Cerebellar cortex (tissue), 1 donor: ENCODE results near the gene C16orf95.

Source experiments
- DNase-seq: peaks from one replicate; pipeline ENCODE4 v3.0.0-alpha.2; 2015; ENCODE audit warnings: low spot score

C16orf95 gene

DNA sequence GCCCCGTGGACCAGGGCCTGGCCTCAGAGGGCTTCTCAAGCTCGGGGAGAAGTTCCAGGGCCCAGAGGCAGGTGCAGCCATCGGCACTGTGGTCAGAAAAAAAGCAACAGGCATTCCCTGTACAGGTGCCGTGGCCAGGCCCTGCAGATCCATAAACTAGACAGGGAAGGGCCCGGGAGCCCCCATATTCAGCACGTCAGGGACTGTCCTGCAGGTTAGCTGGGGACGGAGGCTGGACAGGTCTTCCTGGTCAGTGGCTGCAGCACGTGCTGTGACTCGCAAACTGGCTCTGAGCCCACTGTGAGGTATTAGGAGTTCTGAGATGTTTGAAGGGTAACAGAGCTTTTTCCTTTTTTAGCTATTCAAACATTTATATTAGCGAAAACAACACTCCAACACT lies 15.0 kb upstream of the C16orf95 start:
- DNase-seq, result peak; percentile 44

DNA sequence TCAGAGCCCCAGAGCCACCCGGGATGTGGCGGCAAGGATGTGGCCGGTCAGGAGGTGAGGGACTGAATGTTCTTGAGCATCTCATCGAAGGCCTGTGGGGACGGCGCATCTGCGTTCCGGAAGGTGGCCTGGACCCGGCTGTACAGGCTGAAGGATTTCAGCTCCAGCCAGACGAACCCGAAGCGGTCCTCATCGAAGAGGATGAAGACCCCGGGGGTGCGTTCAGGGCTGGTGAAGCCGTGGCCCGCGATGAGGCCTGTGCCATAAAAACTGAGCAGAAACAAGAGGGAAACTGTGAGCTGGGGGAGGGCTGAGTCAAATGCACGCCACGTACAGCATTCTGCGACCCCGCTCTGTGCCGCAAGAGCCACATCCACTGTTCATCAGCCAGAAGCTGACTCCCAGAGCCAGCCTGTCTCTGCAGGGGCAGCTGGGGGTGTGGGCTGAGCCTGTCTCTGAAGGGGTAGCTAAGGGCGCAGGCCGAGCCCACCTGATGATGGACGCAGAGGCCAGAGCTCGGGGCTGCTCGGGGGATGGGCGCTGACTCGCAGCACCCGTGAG lies 14.1 kb upstream of the C16orf95 start:
- peak; percentile 2 for DNase-seq

DNA sequence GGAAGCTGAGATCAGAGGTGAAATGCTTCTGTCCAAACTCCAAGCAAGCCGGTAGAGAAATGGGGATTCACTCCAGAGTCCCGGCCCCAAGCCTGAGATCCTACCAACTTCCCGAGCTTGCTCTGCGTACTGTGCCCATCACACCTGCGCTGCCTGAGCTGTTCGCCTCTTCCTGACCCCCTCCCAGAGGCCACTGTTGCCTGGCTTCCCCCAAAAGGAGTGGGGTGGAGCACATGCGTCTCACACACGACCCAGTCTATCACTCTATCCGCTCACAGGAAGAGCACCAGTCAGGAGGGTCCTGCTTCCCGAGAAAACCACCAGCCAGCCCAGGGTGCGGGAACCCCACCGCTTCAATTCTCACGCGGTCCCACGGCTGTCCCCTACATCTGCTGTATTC lies 13.5 kb upstream of the C16orf95 start:
- DNase-seq, result no peak

DNA sequence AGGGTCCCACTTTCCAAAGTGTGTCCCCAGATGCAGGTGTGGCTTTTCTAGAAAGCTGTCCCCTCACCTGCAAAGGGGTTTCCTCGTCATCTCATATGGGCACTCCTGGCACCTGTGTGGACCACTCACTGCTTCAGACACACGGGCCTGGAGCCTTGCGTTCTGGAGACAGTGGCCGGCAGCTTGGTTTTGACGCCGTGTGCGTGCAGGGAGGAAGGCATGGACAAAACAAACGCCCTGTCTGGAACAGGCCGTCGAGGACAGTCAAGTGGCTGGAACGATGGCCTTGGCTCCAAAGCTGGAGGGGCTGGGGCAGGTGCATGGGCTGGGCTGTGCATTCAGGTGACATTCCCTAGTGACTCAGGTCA lies 13.0 kb upstream of the C16orf95 start:
- no peak for DNase-seq

DNA sequence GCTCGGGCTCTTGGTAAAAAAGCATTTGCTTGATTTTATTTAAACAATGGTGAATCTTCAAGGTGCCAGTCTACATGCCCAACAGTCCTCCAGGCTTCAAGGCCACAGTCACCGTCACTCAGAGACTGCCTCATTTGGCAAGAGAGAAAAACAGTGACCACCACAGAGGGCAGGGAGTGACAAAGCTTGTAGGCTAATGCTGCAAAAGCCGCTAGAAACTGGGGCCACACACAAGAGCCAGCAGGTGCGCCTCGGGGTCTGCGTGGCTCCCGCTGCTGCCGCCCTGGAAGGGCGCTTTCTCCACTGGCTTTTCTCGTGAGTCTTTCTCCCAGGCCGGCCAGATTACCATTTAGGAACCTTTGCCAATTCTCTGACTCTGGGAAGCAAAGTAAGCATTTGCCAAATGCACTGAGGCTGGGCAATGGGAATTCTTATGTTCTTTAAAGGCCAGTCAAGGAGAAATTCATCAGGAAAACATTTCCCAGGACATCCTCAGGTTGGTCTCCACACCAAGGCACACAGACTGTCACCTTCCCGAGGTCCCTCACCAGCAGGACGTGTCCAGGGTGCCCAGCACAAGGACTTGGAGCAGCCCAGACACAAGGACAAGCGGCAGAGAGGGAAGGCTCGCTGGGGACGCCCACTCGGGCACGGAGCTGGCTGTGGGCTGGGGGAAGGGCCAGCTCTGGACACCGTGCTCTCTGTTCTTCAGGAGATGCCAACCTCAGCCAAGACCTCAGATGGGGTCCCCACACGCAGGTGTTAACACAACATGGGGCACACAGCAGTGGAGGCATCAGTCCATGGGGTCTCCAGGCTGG lies 12.5 kb upstream of the C16orf95 start:
- peak; percentile 56 for DNase-seq

DNA sequence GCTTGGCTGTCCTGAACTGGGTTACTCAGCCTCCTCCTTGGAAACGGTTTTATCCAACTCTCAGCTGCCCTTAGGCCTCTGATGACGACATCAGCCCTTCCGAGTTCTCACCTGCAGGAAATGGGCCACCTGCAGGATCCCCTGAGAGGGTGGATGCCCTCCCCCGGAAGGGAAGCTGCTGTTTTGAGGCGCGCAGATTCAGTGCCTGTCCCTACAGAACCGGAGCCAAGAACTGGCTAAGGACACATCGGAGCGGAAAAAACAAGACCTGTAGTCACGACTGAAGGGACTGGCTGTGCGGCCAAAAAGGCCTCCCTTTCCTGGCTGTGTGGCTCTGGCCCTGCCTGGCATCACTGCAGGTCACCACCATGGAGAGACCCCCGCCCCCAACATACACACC lies 11.7 kb upstream of the C16orf95 start:
- peak; percentile 86 for DNase-seq

DNA sequence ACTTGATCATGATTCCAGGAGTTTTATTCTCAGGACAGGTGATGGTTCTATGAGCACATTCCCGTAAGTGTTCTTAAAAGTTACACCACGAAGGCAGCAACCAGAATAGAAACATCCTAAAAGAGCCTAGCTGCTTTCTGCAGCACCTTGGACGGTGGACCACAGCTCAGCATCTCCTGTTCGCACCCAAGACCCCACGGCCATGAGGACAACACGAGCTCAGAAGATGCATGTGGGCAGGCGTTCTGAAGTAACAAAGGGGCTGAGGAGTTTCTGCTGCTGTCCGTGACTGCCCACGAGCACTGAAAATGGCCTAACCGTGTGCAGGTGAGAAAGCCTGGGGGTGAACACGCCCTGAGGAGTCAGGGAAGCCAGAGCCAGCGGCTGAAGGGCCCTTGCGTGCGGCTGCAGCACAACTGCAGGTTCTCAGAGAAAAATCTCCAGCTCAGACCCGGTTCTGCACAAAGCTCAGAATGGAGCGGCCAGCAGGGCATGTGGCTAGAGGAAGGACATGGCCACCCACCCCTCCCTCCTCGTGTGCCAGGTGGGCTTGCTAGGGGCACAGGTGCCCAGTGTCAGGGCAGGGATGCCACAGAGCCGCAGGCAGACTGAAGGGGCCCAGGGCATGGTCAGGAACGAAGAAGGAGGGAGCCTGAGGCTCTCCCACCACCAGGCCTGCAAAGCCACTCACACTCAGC lies 10.8 kb upstream of the C16orf95 start:
- DNase-seq, result no peak

DNA sequence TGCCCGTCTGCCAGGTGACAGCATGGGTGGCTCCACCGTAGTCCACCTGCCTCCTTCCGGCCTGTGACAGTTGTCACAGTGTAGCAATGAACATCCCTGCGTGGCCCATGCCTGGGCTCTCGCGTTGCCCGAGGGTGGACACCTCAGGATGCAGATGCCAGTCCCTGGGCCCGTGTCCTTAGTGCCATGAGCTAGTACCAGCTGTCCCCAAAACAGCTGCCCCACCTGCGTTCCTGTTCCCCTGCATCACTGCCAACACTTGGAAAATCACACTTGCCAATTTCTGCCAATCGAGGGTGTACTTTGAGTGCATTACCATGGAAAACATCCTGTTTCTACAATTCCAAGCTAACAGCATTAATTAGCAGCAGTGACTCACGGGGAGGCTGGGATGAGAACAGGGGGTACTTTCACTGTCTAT lies 9.0 kb upstream of the C16orf95 start:
- DNase-seq, result no peak

DNA sequence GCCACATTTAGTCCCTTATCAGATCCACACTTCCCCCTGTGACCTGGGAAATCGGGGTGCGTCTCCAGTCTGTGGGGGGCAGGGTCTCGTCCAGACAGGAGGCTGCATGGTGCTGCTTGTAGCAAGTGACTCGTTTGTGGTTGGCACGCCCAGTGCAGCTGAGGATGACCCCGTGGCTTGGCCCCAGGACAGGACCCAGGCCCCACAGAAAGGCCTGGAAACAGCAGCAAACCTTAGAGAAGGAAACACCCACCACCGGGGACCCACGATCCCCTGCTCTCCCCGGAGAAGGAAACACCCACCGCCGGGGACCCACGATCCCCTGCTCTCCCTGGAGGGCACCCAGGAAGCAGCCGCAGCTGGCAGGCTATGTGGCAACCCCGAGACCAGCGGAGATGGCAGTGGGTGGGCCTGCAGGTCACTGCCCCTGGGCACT lies 8.2 kb upstream of the C16orf95 start:
- no peak for DNase-seq

DNA sequence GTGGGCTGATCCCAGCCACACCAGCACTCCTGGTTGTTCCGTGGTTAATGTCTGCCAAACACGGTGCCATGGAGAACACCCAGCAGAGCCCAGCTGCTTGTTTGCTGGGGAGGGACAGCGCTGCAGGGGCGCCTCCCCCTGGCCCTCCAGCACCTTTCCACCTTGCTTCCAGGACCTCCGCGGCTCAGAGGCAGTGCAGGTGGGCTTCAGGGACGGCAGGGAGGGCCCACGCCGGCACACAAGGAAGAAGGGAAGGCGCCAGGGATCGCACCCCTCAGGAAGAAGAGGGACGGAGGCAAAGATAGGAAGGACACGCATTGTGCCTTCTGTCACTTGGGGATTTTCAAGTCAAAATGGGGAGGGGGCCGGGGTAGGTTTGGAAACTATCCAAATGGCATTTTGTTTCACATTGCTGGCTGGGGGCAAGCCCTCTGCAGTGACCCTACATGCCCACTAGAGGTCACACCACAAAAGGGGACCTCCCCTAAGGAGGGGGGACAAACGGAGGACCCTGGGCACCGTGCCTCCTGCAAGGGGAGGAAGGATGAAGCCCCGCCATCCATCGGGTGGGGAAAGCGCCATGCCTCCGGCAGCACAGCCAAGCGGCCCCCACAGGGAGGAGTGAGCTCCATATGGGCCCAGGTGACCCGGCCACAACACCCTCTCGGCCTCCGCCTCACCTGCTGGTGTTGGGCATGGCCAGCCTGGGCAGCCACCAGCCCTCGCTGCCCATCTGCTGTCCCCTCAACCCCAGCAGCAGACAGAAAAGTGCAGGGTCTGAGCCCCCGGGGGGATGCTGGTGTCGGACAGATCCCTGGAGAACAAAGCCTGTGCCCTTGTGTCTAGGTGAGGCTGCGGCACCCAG lies 7.5 kb upstream of the C16orf95 start:
- peak; percentile 74 for DNase-seq

DNA sequence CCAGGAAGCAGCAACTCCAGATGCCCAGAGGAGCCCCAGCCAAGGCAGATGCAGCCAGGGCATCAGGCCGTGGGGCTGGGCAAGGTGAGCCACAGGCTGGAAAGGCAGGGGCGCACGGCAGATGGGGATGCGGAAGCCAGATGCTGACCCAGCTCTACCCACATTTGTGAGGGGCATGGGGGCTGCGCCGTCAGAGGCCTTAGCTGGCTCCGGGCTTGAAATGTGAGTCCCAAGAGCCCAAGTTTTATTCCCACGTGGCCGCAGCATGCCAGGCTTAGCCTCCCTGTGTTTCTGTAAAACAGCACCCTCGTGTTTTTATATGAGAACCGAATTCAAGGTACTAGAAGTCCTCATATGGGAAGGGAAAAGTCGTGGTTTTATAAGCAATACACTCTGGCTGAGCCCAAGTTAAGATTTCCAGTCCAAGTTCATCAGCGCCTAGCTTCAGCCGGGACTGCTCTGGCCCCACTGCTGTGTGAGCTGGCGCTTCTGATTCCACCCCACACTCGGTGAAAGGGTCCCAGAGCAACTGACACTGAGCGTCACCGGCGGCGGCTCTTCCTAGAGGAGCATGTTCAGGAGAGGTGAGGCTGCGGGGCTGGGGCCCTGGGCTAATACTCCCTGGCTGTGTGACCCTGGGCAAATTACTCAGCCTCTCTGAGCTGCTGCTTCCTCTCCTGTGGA lies 6.7 kb upstream of the C16orf95 start:
- DNase-seq, result peak; percentile 23

DNA sequence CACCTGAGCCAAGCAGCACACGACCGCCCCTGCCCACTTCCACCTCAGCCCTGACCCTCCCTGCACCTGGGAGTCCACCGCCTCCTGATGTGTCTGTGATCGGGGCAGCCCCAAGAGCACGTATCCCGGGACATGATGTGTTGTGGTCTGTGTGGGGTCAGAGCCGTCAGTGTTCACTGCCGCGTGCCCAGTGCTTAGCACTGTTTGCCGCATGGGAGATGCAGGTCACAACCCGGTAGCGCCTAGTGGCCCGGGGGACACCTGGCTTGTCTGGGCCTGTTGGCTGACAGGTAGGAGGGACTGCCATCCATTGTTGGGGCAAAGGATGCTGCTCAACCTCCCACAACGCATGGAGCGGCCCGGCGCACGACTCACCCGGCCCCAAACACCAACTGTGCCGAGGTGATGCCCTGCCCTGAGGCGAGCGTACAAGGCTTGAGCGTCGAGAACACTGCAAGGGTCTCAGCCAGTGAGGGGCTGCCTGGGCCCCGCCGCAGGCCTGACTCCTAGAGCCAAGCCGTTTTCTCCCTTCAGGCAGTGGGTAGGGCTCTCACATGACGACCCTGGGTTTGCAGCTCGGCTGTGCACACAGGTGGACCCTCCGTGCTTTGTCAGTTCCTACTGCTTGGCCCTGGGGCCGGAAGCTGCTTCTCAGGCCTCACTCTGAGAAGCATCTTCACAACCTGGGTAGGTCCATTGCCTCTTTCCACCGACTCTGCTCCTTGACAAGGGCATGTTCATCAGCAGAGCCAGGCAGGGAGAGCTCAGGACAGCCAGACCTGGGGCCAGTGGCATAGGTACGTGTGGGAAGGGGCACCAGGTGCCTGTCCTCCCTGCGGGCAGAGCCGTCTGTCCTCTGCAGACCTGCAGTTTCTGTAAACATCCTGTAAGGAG lies 5.9 kb upstream of the C16orf95 start:
- DNase-seq, result no peak

DNA sequence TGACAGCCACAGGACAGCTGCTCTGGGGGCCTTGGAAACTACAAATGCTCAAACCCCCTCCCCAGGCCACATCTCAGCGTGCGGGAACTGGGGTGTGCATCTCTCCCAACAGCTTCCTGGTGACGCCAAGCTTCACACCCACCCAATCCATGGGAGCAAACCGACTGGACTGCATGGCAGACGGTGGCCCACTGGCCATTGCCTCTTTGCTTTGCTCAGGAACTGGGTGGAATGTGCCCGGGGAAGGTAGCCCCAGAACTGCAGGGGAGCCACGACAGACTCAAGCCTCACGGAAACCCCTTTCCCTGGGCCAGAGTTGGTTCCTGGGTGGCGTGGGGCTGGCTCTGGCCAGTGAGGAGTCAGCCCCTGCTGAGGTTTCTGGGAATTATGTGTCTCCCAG lies 5.2 kb upstream of the C16orf95 start:
- no peak for DNase-seq

DNA sequence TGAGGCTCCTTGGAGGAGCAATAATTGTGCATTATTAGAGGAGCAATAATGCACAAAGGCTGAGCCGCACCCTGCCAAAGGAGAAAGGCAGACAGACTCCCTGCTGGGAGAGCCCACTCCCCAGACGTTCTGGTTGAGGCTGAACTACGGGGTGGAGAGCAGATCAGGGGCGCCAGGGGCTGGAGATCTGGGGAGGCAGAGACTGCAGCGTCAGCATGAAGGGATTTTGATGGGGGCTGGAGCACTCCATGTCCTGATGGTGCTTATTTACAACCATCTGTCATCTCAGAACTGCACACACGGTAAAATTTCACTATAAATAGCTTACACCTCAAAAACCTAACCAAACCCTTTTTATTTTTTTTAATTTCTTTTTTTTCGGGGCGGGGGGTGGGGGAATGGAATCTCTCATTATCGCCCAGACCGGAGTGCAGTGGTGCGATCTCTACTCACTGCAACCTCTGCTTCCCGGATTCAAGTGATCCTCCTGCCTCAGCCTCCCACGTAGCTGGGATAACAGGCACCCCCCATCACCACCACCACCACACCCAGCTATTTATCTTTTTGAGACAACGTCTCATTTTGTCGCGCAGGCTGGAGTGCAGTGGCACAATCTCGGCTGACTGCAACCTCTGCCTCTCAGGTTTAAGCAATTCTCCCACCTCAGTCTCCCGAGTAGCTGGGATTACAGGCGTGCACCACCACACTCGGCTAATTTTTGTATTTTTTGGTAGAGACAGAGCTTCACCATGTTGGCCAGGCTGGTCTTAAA lies 4.3 kb upstream of the C16orf95 start:
- peak; percentile 90 for DNase-seq

DNA sequence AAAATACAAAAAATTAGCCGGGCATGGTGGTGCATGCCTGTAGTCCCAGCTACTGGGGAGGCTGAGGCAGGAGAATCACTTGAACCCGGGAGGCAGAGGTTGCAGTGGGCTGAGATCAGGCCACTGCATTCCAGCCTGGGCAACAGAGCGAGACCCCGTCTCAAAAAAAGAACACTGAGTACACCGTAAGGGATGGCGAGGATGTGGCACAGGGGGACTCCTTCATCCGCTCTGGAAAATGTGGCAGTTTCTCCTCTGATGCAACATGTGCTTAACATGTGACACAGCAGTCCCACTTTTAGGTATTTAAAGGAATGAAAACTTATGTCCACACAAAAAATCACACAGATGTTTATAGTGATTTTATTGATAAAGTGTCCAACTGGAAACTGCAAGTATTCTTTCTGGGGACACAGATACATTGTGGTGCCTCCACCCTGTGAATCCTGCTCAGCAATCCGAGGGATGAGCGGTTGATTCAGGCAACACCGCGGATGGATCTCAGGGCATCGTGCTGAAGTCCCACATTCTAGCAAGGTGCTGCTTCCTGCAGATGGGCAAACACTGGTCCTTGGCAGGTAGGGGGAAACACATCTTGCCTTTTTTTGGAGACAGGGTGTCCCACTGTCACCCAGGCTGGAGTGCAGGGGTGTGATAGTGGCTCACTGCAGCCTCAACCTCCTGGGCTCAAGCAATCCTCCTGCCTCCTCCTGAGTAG lies 3.5 kb upstream of the C16orf95 start:
- DNase-seq, result peak; percentile 35

DNA sequence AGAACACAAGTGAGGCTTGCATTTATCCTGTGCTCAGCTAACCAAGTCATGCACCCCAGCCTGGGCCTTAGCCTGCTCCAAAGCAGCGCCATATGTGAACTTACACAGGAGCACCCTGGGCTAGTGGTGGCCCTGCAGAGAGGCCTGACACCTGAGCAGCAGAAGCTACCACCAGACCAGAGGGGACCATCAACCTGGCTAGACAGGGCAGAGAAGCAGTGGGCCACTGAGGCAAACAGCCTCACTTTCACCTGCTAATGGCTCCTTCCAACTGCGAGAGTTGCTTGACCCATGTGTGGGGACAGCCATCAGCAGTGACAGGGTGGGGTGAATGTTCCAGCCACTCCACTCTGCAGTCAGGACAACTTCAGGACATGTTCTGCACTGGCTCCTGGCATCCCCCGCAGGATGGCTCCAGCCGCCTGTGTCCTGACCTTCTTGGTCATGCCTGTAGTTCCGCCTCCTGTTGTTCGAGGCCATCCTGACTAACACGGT lies 2.9 kb upstream of the C16orf95 start:
- DNase-seq, result no peak

DNA sequence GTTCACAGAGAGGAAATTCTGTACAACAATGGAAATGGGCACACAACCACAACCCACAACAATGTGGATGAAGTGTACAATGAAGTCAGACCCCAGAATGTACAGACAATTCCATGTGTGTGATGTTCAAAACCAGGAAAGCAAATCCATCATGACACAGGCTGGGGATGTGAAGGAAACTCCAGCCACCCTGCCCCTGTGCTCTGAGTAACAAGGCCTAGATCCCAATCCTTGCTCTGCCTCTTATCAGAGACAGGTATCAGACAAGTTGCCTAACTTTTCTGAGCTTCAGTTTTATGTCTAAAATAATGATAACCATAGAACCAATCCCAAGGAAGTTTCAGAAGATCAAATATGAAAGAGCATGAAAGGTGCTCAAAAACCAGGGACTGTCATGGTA lies 1.8 kb upstream of the C16orf95 start:
- DNase-seq, result no peak

DNA sequence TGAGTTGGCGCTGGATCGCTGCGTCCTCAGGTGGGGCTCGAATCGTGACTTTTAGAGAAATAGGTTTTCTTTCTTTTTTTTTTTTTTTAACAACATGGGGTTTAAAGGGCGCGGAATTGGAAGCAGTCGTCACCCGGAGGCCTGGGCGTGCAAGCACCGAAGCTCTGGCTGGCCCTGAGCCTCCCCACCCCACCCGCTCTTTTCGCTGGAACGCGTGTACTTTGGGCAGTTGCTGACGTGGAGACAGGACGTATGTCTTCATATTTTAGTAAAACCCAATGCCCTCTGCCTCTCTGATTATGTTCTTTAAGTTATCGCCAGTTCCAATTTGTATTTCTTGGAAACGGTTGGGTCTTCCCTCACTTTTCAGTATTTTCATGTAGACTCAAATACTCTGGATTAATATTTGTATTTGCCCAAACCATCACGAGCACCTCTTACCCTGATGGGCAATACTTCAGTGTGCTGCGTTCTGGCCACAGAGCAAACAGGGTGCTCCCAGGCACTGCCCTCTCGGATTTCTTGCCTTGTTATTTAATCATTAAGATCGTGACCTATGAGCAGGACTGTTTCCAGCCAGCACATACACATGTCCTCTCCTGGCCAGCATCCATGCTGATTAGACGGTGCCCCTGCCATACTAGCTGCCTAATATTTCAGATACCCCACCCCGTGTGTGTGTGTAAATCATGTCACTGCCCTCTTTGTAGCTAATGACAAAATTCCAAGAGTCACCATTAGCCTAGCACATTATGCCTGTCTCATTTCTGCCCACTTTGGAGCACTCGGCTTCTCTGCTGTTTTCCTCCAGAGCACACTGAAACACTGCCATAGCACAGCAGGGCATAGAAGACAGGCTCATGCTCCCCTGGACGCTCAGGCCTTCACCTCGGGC lies 805 bp upstream of the C16orf95 start:
- peak; percentile 45 for DNase-seq
